ENCODE results near the gene UTS2. TPM values are rescaled to one million over a fixed set of nuclear protein-coding genes. Genes with fewer than 3 reads are reported as not detected.

The UTS2 gene
- total RNA-seq, 5 donors from 2014 or later (not counting 1 experiment from before 2014, with no cell fraction given), result 0.58 to 11.6 (median 1.3) TPM

- Mint-ChIP-seq H3K4me3 (no peak overlapping the region), H3K4me1 (peaks cover 2 to 5% (median 3%) of the 10 kb centered on the region in 3 donors), H3K27ac (no peak overlapping the region), H3K9me3 (no peaks in the 10 kb centered on the region), H3K36me3 (peaks cover 4% of the 10 kb centered on the region), H3K27me3 (no peaks in the 10 kb centered on the region)
- ATAC-seq (replicated peaks in 1 of 4), result no peak
- Histone ChIP-seq H3K4me1 (ENCODE audit: control insufficient read depth in 1 of 2, extremely low read depth in 1 of 2, insufficient read depth in 2 of 2, low read length in 2 of 2) (no peaks in the 10 kb centered on the region), H3K9me3 (no peaks in the 10 kb centered on the region), H3K4me3 (ENCODE audit: control insufficient read depth in 1 of 2, extremely low read depth in 1 of 2, low read length in 1 of 2) (no peak overlapping the region), H3K36me3 (ENCODE audit: control insufficient read depth in 2 of 2, extremely low read depth in 1 of 2, insufficient read depth in 1 of 2, low read length in 1 of 2) (no peaks in the 10 kb centered on the region), H3K27ac (ENCODE audit: low read length) (no peak overlapping the region), H3K27me3 (replicated peaks in 1 of 2; ENCODE audit: control insufficient read depth in 2 of 2, extremely low read depth in 1 of 2, insufficient read depth in 2 of 2, low read length in 1 of 2) (no peaks in the 10 kb centered on the region)
- CTCF ChIA-PET, result interaction anchor here in 1 of 2 donors (0.6 kb wide), 1 partner anchor 38 kb away, joined by 3 read pairs; no protein-coding TSS in a partner anchor
- DNase-seq, result no peak
- WGBS (ENCODE audit: insufficient coverage), result 72% methylated on average over 2 of the region's 4 CpGs
- POLR2A ChIA-PET, result interaction anchor here in 1 of 2 donors (0.6 kb wide), 1 partner anchor 1699 kb away, joined by 3 read pairs; no protein-coding TSS in a partner anchor
Observed at GRCh38 chr1:7857985-7858384, 5.1 kb upstream of the UTS2 start.

DNA sequence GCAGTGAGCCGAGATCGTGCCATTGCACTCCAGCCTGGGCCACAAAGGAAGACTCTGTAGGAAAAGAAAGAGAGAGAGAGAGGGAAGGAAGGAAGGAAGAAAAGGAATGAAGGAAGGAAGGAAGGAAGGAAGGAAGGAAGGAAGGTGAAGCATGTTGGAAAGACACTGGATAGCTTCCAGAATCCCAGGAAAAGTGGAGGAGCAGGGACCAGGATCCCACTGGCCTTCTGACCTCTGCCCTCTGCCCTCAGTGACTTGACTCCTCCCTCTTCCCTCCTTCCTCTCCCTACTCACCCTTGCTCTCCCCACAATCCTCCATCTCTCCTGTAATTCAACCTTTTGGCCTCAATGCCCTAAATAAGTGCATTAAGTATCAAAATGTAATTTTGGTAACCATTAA, 4.1 kb upstream of the UTS2 start:
- H3K9me3 ChIP-seq, result no peaks in the 10 kb centered on the region
- ChIA-PET CTCF (interaction anchor here in 1 of 2 donors (0.6 kb wide), 1 partner anchor 199 kb away, joined by 3 read pairs; no protein-coding TSS in a partner anchor), POLR2A (interaction anchor here in 1 of 2 donors (0.6 kb wide), 1 partner anchor 1700 kb away, joined by 3 read pairs; no protein-coding TSS in a partner anchor)
- H3K27ac ChIP-seq (ENCODE audit: low read length), result no peak overlapping the region
- no peaks in the 10 kb centered on the region for H3K4me1 ChIP-seq (ENCODE audit: control insufficient read depth in 1 of 2, extremely low read depth in 1 of 2, insufficient read depth in 2 of 2, low read length in 2 of 2)
- H3K4me1 Mint-ChIP-seq, result peaks cover 2 to 5% (median 3%) of the 10 kb centered on the region in 3 donors
- peaks cover 4% of the 10 kb centered on the region for H3K36me3 Mint-ChIP-seq
- ATAC-seq (replicated peaks in 1 of 4) (no peak), DNase-seq (no peak)
- H3K36me3 ChIP-seq (ENCODE audit: control insufficient read depth in 2 of 2, extremely low read depth in 1 of 2, insufficient read depth in 1 of 2, low read length in 1 of 2), result no peaks in the 10 kb centered on the region
- no peaks in the 10 kb centered on the region for H3K27me3 Mint-ChIP-seq
- no peak overlapping the region for H3K4me3 ChIP-seq (ENCODE audit: control insufficient read depth in 1 of 2, extremely low read depth in 1 of 2, low read length in 1 of 2)
- H3K9me3 Mint-ChIP-seq, result no peaks in the 10 kb centered on the region
- no peak overlapping the region for H3K27ac Mint-ChIP-seq
- 60% methylated on average over 2 of the region's 2 CpGs for WGBS (ENCODE audit: insufficient coverage)
- no peak overlapping the region for H3K4me3 Mint-ChIP-seq
- H3K27me3 ChIP-seq (replicated peaks in 1 of 2; ENCODE audit: control insufficient read depth in 2 of 2, extremely low read depth in 1 of 2, insufficient read depth in 2 of 2, low read length in 1 of 2), result no peaks in the 10 kb centered on the region

GRCh38 chr1:7856345-7856744, 3.5 kb upstream of the UTS2 start:
- H3K27ac Mint-ChIP-seq, result no peak overlapping the region
- Histone ChIP-seq H3K4me1 (ENCODE audit: control insufficient read depth in 1 of 2, extremely low read depth in 1 of 2, insufficient read depth in 2 of 2, low read length in 2 of 2) (no peaks in the 10 kb centered on the region), H3K27me3 (replicated peaks in 1 of 2; ENCODE audit: control insufficient read depth in 2 of 2, extremely low read depth in 1 of 2, insufficient read depth in 2 of 2, low read length in 1 of 2) (no peaks in the 10 kb centered on the region), H3K27ac (ENCODE audit: low read length) (no peak overlapping the region), H3K4me3 (ENCODE audit: control insufficient read depth in 1 of 2, extremely low read depth in 1 of 2, low read length in 1 of 2) (no peak overlapping the region), H3K36me3 (ENCODE audit: control insufficient read depth in 2 of 2, extremely low read depth in 1 of 2, insufficient read depth in 1 of 2, low read length in 1 of 2) (no peaks in the 10 kb centered on the region), H3K9me3 (no peaks in the 10 kb centered on the region)
- WGBS (ENCODE audit: insufficient coverage), result 54% methylated on average over 15 of the region's 15 CpGs
- H3K9me3 Mint-ChIP-seq, result no peaks in the 10 kb centered on the region
- no peak overlapping the region for H3K4me3 Mint-ChIP-seq
- H3K27me3 Mint-ChIP-seq, result peaks cover 1 to 2% of the 10 kb centered on the region in 2 donors
- H3K4me1 Mint-ChIP-seq, result peaks cover 2 to 5% (median 3%) of the 10 kb centered on the region in 3 donors
- ChIA-PET POLR2A (no interaction called here), CTCF (interaction anchor here in 1 of 2 donors (0.6 kb wide), 1 partner anchor 198 kb away, joined by 3 read pairs; no protein-coding TSS in a partner anchor)
- ATAC-seq (replicated peaks in 1 of 4) (no peak), DNase-seq (peak in 2 of 35 experiments; percentile 2 to 19)
- H3K36me3 Mint-ChIP-seq, result peaks cover 6% of the 10 kb centered on the region

- Mint-ChIP-seq H3K27me3 (peaks cover 2 to 4% of the 10 kb centered on the region in 2 donors), H3K9me3 (no peaks in the 10 kb centered on the region), H3K36me3 (peaks cover 10% of the 10 kb centered on the region), H3K27ac (no peak overlapping the region), H3K4me3 (no peak overlapping the region), H3K4me1 (peaks cover 2 to 5% (median 3%) of the 10 kb centered on the region in 3 donors)
- no peak overlapping the region for H3K27ac ChIP-seq (ENCODE audit: low read length)
- ATAC-seq (replicated peaks in 1 of 4), result no peak
- no peak overlapping the region for H3K4me3 ChIP-seq (ENCODE audit: control insufficient read depth in 1 of 2, extremely low read depth in 1 of 2, low read length in 1 of 2)
- H3K27me3 ChIP-seq (replicated peaks in 1 of 2; ENCODE audit: control insufficient read depth in 2 of 2, extremely low read depth in 1 of 2, insufficient read depth in 2 of 2, low read length in 1 of 2), result no peaks in the 10 kb centered on the region
- H3K36me3 ChIP-seq (ENCODE audit: control insufficient read depth in 2 of 2, extremely low read depth in 1 of 2, insufficient read depth in 1 of 2, low read length in 1 of 2), result no peaks in the 10 kb centered on the region
- no peaks in the 10 kb centered on the region for H3K9me3 ChIP-seq
- no peak for DNase-seq
- ChIA-PET POLR2A (no interaction called here), CTCF (no interaction called here)
- 94% methylated on average over 6 of the region's 7 CpGs for WGBS (ENCODE audit: insufficient coverage)
- no peaks in the 10 kb centered on the region for H3K4me1 ChIP-seq (ENCODE audit: control insufficient read depth in 1 of 2, extremely low read depth in 1 of 2, insufficient read depth in 2 of 2, low read length in 2 of 2)
Observed at GRCh38 chr1:7853684-7854026, 790 bp upstream of the UTS2 start.

DNA sequence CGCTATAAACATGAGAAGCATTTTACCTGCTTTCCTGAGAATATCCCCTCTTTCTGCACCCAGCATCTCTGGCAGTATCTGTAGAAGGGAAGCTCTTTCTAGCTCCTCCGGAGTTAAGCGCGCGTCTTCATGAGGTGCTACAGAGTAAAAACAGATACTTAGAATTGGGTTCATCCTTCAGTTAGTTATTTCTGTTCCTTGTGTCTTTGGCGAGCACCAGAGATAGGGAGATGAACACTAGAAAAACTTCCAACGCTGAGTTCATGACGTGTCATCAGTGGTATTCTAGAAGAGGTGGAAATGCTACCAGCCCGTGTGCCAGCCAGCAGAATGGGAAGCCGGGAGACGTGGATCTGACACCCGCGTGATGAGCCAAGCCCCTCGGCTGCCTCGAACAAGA, 2.1 kb downstream of the UTS2 start:
- no peak overlapping the region for H3K4me3 Mint-ChIP-seq
- CTCF ChIA-PET, result no interaction called here

DNA sequence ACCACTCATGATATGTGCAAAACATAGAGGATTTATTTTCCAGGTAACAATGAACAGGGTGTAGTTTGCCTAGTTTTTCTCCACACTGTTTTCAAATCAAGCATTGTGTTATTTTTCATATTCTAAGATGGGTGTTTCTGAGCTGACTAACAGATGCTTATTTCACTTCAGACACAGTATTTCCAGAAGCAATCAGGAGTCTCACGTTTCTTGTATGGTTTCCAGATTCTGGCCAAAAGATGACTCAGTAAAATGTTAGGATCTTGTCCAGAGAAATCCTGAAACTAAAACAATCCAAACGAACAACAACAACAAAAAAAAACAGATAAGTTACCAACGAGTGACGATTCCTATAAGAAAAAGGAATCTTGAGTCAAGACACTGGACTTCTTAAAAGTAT, 5.3 kb downstream of the UTS2 start:
- Histone ChIP-seq H3K36me3 (ENCODE audit: control insufficient read depth in 2 of 2, extremely low read depth in 1 of 2, insufficient read depth in 1 of 2, low read length in 1 of 2) (peaks cover 0 to 10% of the 10 kb centered on the region in 2 donors), H3K9me3 (no peaks in the 10 kb centered on the region), H3K4me3 (ENCODE audit: control insufficient read depth in 1 of 2, extremely low read depth in 1 of 2, low read length in 1 of 2) (no peak overlapping the region), H3K27ac (ENCODE audit: low read length) (no peak overlapping the region), H3K4me1 (ENCODE audit: control insufficient read depth in 1 of 2, extremely low read depth in 1 of 2, insufficient read depth in 2 of 2, low read length in 2 of 2) (no peaks in the 10 kb centered on the region), H3K27me3 (replicated peaks in 1 of 2; ENCODE audit: control insufficient read depth in 2 of 2, extremely low read depth in 1 of 2, insufficient read depth in 2 of 2, low read length in 1 of 2) (no peaks in the 10 kb centered on the region)
- ATAC-seq (replicated peaks in 1 of 4) (no peak), DNase-seq (no peak)
- Mint-ChIP-seq H3K9me3 (no peaks in the 10 kb centered on the region), H3K36me3 (peaks cover 27% of the 10 kb centered on the region), H3K27me3 (peaks cover 2 to 4% of the 10 kb centered on the region in 2 donors), H3K4me1 (peaks cover 0 to 2% (median 0%) of the 10 kb centered on the region in 3 donors), H3K4me3 (no peak overlapping the region), H3K27ac (no peak overlapping the region)
- POLR2A ChIA-PET, result no interaction called here
- CTCF ChIA-PET, result interaction anchor here in 1 of 2 donors (0.5 kb wide), 1 partner anchor 60 kb away, joined by 3 read pairs; no protein-coding TSS in a partner anchor
- WGBS (ENCODE audit: insufficient coverage), result 79% methylated on average over 4 of the region's 4 CpGs

More for the DNA sequence above, 2.1 kb downstream of the UTS2 start:
- Mint-ChIP-seq H3K9me3 (no peaks in the 10 kb centered on the region), H3K36me3 (peaks cover 17% of the 10 kb centered on the region), H3K4me1 (no peaks in the 10 kb centered on the region), H3K27ac (no peak overlapping the region), H3K27me3 (peaks cover 2 to 4% of the 10 kb centered on the region in 2 donors)
- DNase-seq (no peak), ATAC-seq (replicated peaks in 1 of 4) (no peak)
- H3K27ac ChIP-seq (ENCODE audit: low read length), result no peak overlapping the region
- no peaks in the 10 kb centered on the region for H3K4me1 ChIP-seq (ENCODE audit: control insufficient read depth in 1 of 2, extremely low read depth in 1 of 2, insufficient read depth in 2 of 2, low read length in 2 of 2)
- H3K4me3 ChIP-seq (ENCODE audit: control insufficient read depth in 1 of 2, extremely low read depth in 1 of 2, low read length in 1 of 2), result no peak overlapping the region
- H3K27me3 ChIP-seq (replicated peaks in 1 of 2; ENCODE audit: control insufficient read depth in 2 of 2, extremely low read depth in 1 of 2, insufficient read depth in 2 of 2, low read length in 1 of 2), result no peaks in the 10 kb centered on the region
- POLR2A ChIA-PET, result no interaction called here
- no peaks in the 10 kb centered on the region for H3K36me3 ChIP-seq (ENCODE audit: control insufficient read depth in 2 of 2, extremely low read depth in 1 of 2, insufficient read depth in 1 of 2, low read length in 1 of 2)
- 91% methylated on average over 12 of the region's 15 CpGs for WGBS (ENCODE audit: insufficient coverage)
- H3K9me3 ChIP-seq, result no peaks in the 10 kb centered on the region

Data from T-cell (primary cell).